Cardiac fibroblast (primary cell): ENCODE results near the gene HSD11B1.
"Not testable (repeated sequence)": the region's sequence is repeated elsewhere in the genome, so short reads cannot be mapped to it uniquely, and the experiment has no call there.

Experiments used
- DNase-seq, 2 donors: peaks; one replicate each; pipeline versions ENCODE4 v3.0.0 to v3.0.0-alpha.2; 2010; ENCODE audit warnings: low read depth in 2 of 2
- H3K4me3 ChIP-seq, 2 donors: replicated peaks in 1 of 2; 1 replicate in 1 of 2; 2 replicates in 1 of 2; pipeline ENCODE4 v1.5.1; 2011; ENCODE audit warnings: low read depth in 2 of 2, low read length in 2 of 2, mild to moderate bottlenecking in 2 of 2, moderate library complexity in 1 of 2
- TF ChIP-seq, protein P1 (sequence below): IDR thresholded peaks from one replicate; pipeline ENCODE4 v1.5.1; 2011; ENCODE audit warnings: low read depth, mild to moderate bottlenecking, low read length, inconsistent platforms

HSD11B1 gene

DNA sequence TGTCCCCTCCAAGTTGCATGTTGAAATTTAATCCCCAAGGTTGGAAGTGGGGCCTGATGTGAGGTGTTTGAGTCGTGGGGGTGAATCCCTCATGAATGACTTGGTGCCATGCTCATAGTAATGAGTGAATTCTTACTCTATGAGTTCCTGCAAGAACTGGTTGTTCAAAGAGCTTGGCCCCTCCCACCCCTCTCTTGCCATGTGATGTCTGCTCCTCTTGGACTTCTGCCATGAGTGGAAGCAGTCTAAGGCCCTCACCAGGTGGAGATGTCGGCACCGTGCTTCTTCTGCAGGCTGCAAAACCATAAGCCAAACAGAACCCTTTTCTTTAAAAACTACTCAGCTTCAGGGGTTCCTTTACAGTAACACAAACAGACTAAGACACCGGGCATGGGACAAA lies 15.2 kb upstream of the HSD11B1 start:
- peak; percentile 39 to 51 for DNase-seq
- no peak overlapping the region for H3K4me3 ChIP-seq
- TF ChIP-seq, protein P1, sequence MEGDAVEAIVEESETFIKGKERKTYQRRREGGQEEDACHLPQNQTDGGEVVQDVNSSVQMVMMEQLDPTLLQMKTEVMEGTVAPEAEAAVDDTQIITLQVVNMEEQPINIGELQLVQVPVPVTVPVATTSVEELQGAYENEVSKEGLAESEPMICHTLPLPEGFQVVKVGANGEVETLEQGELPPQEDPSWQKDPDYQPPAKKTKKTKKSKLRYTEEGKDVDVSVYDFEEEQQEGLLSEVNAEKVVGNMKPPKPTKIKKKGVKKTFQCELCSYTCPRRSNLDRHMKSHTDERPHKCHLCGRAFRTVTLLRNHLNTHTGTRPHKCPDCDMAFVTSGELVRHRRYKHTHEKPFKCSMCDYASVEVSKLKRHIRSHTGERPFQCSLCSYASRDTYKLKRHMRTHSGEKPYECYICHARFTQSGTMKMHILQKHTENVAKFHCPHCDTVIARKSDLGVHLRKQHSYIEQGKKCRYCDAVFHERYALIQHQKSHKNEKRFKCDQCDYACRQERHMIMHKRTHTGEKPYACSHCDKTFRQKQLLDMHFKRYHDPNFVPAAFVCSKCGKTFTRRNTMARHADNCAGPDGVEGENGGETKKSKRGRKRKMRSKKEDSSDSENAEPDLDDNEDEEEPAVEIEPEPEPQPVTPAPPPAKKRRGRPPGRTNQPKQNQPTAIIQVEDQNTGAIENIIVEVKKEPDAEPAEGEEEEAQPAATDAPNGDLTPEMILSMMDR = no peak

DNA sequence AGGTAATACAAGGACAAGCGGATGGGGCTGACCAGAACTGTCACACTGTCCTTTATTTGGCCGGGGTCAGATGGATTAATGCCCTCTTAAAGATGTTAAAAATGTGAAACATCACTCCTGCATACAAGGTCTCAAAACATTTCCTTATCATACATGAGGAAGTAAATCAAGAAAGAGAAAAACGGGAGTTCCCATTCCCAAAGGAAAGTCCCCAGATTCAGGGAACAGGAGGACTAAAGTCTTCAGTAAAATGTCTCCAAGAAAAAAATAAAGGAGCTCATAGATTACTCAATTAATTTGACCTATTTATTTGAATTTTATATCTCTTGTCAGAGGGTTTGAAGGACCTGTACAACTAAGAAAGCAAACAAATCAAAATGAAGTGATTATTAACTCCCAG lies 13.4 kb upstream of the HSD11B1 start:
- DNase-seq = no peak
- H3K4me3 ChIP-seq = no peak overlapping the region
- TF ChIP-seq, protein P1 = no peak

GRCh38 chr1:209692296-209692695 lies 12.3 kb upstream of the HSD11B1 start:
- no peak overlapping the region for H3K4me3 ChIP-seq
- TF ChIP-seq, protein P1 = no peak
- no peak for DNase-seq

DNA sequence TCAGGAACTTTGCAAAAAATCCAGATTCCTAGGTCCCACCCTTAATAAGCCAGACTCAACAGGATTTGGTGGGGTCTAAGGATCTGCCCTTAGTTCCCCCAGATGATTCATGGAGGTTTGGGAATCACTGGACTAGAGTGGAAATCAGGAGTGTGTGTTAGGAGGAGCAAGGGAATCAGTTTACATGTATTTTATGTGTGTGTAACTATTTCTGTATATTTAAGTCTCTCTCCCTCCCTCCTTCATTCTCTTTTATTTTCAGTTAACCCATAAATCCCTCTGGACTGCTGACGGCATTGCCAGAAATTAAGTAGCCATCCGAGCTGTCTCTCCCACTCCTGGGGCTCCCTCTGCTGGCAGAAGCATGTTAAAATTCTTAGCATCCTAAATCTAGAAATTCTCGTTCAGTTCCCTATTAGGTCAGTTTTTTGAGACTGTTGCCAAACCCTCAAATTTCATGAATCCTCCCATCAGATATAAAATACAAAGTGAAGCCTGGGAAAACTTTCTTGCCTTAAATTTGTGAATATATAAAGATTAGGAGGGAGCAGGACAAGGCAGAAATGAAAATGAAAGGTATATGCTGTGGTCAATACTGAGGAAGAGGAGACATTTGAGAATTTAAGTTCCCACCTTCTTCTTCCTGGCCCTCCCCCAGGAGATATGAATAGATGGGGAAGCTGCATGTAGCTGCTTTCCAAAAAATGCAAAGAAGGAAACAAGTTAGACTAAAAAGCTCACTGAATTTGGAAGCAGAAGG lies 11.7 kb upstream of the HSD11B1 start:
- no peak overlapping the region for H3K4me3 ChIP-seq
- DNase-seq = peak; percentile 91 to 92
- TF ChIP-seq, protein P1 = peak; percentile 75

GRCh38 chr1:209696673-209697072 lies 8.0 kb upstream of the HSD11B1 start:
- DNase-seq = no peak
- TF ChIP-seq, protein P1 = no peak
- no peak overlapping the region for H3K4me3 ChIP-seq

DNA sequence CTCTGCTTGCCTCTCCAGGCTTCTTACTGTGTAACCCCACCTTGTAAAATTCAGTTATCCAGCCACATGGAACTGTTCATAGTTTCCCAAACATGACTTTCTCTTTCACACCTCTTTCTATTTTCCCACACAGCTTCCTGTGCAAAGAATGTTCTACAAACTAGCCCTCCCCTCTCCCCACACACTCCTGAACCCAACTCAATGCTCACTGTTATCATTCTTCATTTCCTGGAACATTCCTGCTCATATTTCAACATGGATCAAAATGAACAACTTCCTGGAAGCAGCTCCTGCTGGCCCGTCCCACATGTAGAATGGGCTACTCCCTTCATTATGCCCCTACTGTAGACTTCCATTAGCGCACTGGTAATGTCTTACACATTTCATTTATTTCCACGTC lies 7.5 kb upstream of the HSD11B1 start:
- H3K4me3 ChIP-seq = no peak overlapping the region
- TF ChIP-seq, protein P1 = no peak
- DNase-seq = peak; percentile 33 to 87

- H3K4me3 ChIP-seq = not testable (repeated sequence)
- DNase-seq = peak in 1 of 2 donors; percentile 32
These were observed 4.0 kb upstream of the HSD11B1 start for GRCh38 chr1:209700686-209701085.
